PC-9 (cell line): ENCODE measurements around the gene UBE4A. TPM values are rescaled to one million over a fixed set of nuclear protein-coding genes. Genes with fewer than 3 reads are reported as not detected.

Experiments
- BruUV-seq: library from RNA; stranded (reverse); fragments of 400-500 nt; replicated peaks from 2 replicates; lab custom pipeline; 2021; lab: Mats Ljungman, UMichigan
- CTCF ChIA-PET: fragments of 300-600 bp; sonication (Branson Sonifier 250); formaldehyde crosslinking; loops from one replicate; lab custom pipeline; 2022; ENCODE audit warnings: antibody characterized with exemption; lab: Charles Lee
- POLR2A ChIA-PET: fragments of 300-600 bp; sonication (Branson Sonifier 250); formaldehyde crosslinking; loops from one replicate; lab custom pipeline; 2022; ENCODE audit warnings: antibody characterized with exemption; ENCODE audit not compliant: unreplicated experiment; lab: Charles Lee
- DNase-seq, 2 experiments: peaks; one replicate each; pipeline versions ENCODE4 v3.0.0 to v3.0.0-alpha.2; 2015 to 2022; ENCODE audit warnings: mixed read lengths in 1 of 2
- H2AFZ ChIP-seq: fragments of 200-600 bp; sonication (generic); 2 replicates; pipeline ENCODE4 v1.8.1; 2017; ENCODE audit warnings: antibody characterized with exemption
- H3F3A ChIP-seq: fragments of 200-600 bp; sonication (generic); 2 replicates; pipeline ENCODE4 v1.8.1; 2017; ENCODE audit warnings: antibody characterized with exemption, mild to moderate bottlenecking, low read depth; ENCODE audit not compliant: insufficient read depth
- H3K27ac ChIP-seq: fragments of 200-600 bp; sonication (generic); 2 replicates; pipeline ENCODE4 v1.6.1; 2016; ENCODE audit warnings: mixed run types
- H3K27me3 ChIP-seq: fragments of 200-600 bp; sonication (generic); 2 replicates; pipeline ENCODE4 v1.6.1; 2016; ENCODE audit warnings: low read depth, mixed run types; ENCODE audit not compliant: insufficient read depth
- H3K36me3 ChIP-seq: fragments of 200-600 bp; sonication (generic); 2 replicates; pipeline ENCODE4 v1.6.1; 2016; ENCODE audit warnings: low read depth, mixed run types
- H3K4me1 ChIP-seq: fragments of 200-600 bp; sonication (generic); replicated peaks from 2 replicates; pipeline ENCODE4 v1.6.1; 2016; ENCODE audit warnings: mixed run types; ENCODE audit not compliant: insufficient read depth
- H3K4me2 ChIP-seq: fragments of 200-600 bp; sonication (generic); 2 replicates; pipeline ENCODE4 v1.6.1; 2017; ENCODE audit warnings: mixed run types
- H3K4me3 ChIP-seq: fragments of 200-600 bp; sonication (generic); 2 replicates; pipeline ENCODE4 v1.6.1; 2016; ENCODE audit warnings: mixed run types
- H3K79me2 ChIP-seq: fragments of 200-600 bp; sonication (generic); 2 replicates; pipeline ENCODE4 v1.6.1; 2017; ENCODE audit warnings: low read depth, mixed run types
- H3K9me2 ChIP-seq: fragments of 200-600 bp; sonication (generic); 2 replicates; pipeline ENCODE4 v1.8.1; 2017; ENCODE audit warnings: mild to moderate bottlenecking; ENCODE audit not compliant: insufficient read depth
- H3K9me3 ChIP-seq: fragments of 200-600 bp; sonication (generic); 2 replicates; pipeline ENCODE4 v1.8.1; 2016; ENCODE audit warnings: low read depth; ENCODE audit not compliant: insufficient read depth
- H4K20me1 ChIP-seq: fragments of 200-600 bp; sonication (generic); 2 replicates; pipeline ENCODE4 v1.8.1; 2017; ENCODE audit not compliant: insufficient read depth
- EZH2 ChIP-seq: fragments of 200-600 bp; sonication (generic); IDR thresholded peaks from 2 replicates; pipeline ENCODE4 v1.8.0; 2017; ENCODE audit warnings: antibody characterized with exemption, low read depth
- intact Hi-C: fragments of 100-400 bp; cut with micrococcal nuclease; formaldehyde crosslinking; loops from one replicate; pipeline ENCODE4 v1.10.0; 2022; ENCODE audit not compliant: unreplicated experiment
- total RNA-seq: library from RNA; stranded (reverse); gene quantifications from 2 replicates; pipeline ENCODE4 v1.2.3, GENCODE V29; 2021
- TF ChIP-seq, protein P1 (sequence below): fragments of 200-600 bp; sonication (generic); conservative IDR thresholded peaks from 2 replicates; pipeline ENCODE4 v1.6.1; 2017; ENCODE audit warnings: mixed run types, antibody characterized with exemption, mild to moderate bottlenecking, moderate library complexity

UBE4A gene
- total RNA-seq, 1 experiment from 2014 or later = 30.9 TPM

DNA sequence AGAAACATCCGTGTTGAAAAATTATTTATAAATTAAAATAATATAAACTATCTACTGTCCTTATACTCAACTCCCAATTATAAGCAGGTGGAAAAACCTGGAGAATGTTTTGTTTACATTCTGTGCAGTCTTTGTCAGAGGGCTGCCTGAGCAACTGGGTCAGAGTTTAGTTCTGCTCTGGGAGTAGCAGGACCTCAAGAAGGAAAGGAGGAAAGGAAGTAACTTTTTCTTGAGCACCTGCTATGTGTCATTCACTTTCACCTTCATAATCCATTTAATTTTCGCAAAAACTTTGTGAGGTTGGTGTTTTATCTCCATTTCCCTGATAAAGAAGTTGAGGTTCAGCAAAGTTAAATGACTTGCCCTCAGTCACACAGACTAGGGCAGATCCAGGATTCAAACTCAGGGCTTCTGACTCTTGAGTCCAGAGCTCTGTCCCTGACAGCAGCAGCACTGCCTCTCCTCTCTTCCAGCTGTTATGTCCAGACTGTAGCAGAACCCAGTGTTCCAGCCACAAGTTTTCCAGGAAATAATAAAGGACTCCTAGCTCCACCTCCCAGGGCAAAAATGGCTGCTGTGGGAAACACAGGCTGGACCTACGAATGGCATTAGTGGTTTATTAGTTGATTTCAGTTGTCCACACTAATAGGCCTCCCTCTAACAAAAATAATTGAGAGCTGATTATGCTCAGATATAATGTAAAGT is 48.5 kb upstream of the UBE4A start:
- Histone ChIP-seq H3K9me2 (no peaks in the 10 kb centered on the region), H2AFZ (no peak overlapping the region), H3K4me1 (peaks cover 47% of the 10 kb centered on the region), H3K36me3 (no peaks in the 10 kb centered on the region), H3K27me3 (no peaks in the 10 kb centered on the region), H3K9me3 (no peaks in the 10 kb centered on the region), H3K79me2 (no peaks in the 10 kb centered on the region), H3K4me3 (no peak overlapping the region), H4K20me1 (no peaks in the 10 kb centered on the region), H3K27ac (no peak overlapping the region), H3F3A (peaks cover 13% of the 10 kb centered on the region), H3K4me2 (peak overlapping the region; percentile 27; the same call in 1 of the 2 replicates)
- BruUV-seq = no TSS peak
- TF ChIP-seq, protein P1, sequence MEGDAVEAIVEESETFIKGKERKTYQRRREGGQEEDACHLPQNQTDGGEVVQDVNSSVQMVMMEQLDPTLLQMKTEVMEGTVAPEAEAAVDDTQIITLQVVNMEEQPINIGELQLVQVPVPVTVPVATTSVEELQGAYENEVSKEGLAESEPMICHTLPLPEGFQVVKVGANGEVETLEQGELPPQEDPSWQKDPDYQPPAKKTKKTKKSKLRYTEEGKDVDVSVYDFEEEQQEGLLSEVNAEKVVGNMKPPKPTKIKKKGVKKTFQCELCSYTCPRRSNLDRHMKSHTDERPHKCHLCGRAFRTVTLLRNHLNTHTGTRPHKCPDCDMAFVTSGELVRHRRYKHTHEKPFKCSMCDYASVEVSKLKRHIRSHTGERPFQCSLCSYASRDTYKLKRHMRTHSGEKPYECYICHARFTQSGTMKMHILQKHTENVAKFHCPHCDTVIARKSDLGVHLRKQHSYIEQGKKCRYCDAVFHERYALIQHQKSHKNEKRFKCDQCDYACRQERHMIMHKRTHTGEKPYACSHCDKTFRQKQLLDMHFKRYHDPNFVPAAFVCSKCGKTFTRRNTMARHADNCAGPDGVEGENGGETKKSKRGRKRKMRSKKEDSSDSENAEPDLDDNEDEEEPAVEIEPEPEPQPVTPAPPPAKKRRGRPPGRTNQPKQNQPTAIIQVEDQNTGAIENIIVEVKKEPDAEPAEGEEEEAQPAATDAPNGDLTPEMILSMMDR = no peak
- no peak for TF ChIP-seq EZH2
- POLR2A ChIA-PET = no interaction called here
- CTCF ChIA-PET = interaction anchor here (0.6 kb wide), 1 partner anchor 40 kb away, joined by 4 read pairs; no protein-coding TSS in a partner anchor
- intact Hi-C loops = no loop called here
- DNase-seq = peak in 1 of 2 experiments; percentile 55

DNA sequence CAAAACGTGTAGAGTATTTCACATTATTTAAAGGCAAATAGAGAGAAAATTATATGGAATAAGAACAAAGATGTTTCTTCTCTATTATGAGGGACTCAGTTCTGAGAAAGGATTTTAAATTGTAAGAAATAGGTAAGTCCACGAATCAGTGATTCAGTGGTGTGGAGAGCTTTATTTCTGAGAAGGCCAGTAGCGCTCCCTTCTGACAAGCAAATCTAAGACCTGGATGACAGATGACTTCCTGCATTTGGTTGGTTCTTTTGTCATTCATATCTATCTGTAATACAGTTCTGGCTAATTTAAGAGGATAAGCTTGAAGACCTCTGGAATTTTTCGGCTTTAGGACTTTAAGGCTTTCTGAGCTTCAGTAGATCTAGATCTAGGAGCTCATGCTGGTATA is 47.9 kb upstream of the UBE4A start:
- H3K36me3 ChIP-seq = no peaks in the 10 kb centered on the region
- no peak for DNase-seq
- ChIA-PET CTCF (no interaction called here), POLR2A (no interaction called here)
- intact Hi-C loops = no loop called here
- H3K9me3 ChIP-seq = no peaks in the 10 kb centered on the region
- no TSS peak for BruUV-seq
- peaks cover 53% of the 10 kb centered on the region for H3K4me1 ChIP-seq
- H3K27me3 ChIP-seq = no peaks in the 10 kb centered on the region
- H3F3A ChIP-seq = peaks cover 19% of the 10 kb centered on the region
- H3K4me2 ChIP-seq = peak overlapping the region; percentile 27; the same call in 1 of the 2 replicates
- H2AFZ ChIP-seq = no peak overlapping the region
- no peak overlapping the region for H3K4me3 ChIP-seq
- H4K20me1 ChIP-seq = no peaks in the 10 kb centered on the region
- no peaks in the 10 kb centered on the region for H3K9me2 ChIP-seq
- H3K79me2 ChIP-seq = no peaks in the 10 kb centered on the region
- no peak overlapping the region for H3K27ac ChIP-seq
- TF ChIP-seq EZH2 = no peak
- TF ChIP-seq, protein P1 = no peak

DNA sequence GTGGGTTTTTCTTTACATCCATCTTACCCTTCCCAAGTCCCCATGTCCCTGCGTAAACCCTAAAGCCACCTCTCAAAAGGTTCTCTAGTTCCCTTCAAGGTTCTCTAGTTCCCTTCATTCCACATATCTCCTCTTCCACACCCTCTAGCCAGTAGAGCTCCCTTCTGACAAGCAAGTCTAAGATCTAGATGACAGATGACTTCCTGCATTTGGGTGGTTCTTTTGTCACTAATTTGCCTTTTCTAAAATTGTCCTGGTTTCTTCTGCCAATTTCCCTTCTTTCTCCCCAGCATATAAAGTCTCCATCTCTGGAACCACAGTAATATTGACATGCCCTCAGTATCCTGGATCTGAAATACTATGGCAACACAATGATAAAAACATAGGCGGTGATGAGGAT is 47.1 kb upstream of the UBE4A start:
- Histone ChIP-seq H2AFZ (no peak overlapping the region), H3K27me3 (no peaks in the 10 kb centered on the region), H3K4me2 (no peak overlapping the region), H3K27ac (no peak overlapping the region), H3K4me1 (peaks cover 61% of the 10 kb centered on the region), H3K79me2 (no peaks in the 10 kb centered on the region), H3K4me3 (no peak overlapping the region), H3F3A (peaks cover 27% of the 10 kb centered on the region), H3K9me2 (no peaks in the 10 kb centered on the region), H3K9me3 (no peaks in the 10 kb centered on the region), H4K20me1 (no peaks in the 10 kb centered on the region), H3K36me3 (no peaks in the 10 kb centered on the region)
- TF ChIP-seq EZH2 = no peak
- TF ChIP-seq, protein P1 = no peak
- BruUV-seq = no TSS peak
- ChIA-PET CTCF (no interaction called here), POLR2A (interaction anchor here (0.5 kb wide), 1 partner anchor 33 kb away, joined by 3 read pairs; no protein-coding TSS in a partner anchor)
- no peak for DNase-seq
- intact Hi-C loops = no loop called here
